DOHH2 (cell line): ENCODE data around the gene C13orf46.

Source experiments
- H3F3A ChIP-seq: fragments of 200-600 bp; sonication (generic), shearing (Covaris generic); 2 replicates; pipeline ENCODE4 v1.6.0; 2016; ENCODE audit warnings: antibody characterized with exemption, mild to moderate bottlenecking; ENCODE audit not compliant: control insufficient read depth, insufficient read depth
- H3K27ac ChIP-seq: fragments of 200-600 bp; sonication (generic); 2 replicates; pipeline ENCODE4 v1.5.1; 2014; ENCODE audit warnings: low read depth, mild to moderate bottlenecking, low read length, moderate library complexity
- H3K27me3 ChIP-seq: fragments of 200-600 bp; sonication (generic); 2 replicates; pipeline ENCODE4 v1.6.1; 2014; ENCODE audit warnings: mild to moderate bottlenecking, low read length, mixed read lengths; ENCODE audit not compliant: control insufficient read depth
- H3K36me3 ChIP-seq: fragments of 200-600 bp; sonication (generic); 2 replicates; pipeline ENCODE4 v1.6.1; 2014; ENCODE audit warnings: mild to moderate bottlenecking, low read length, moderate library complexity, mixed read lengths; ENCODE audit not compliant: control insufficient read depth
- H3K4me1 ChIP-seq: fragments of 200-600 bp; sonication (generic); 2 replicates; pipeline ENCODE4 v1.6.1; 2014; ENCODE audit warnings: mild to moderate bottlenecking, low read length, mixed read lengths; ENCODE audit not compliant: control insufficient read depth
- H3K4me2 ChIP-seq: fragments of 200-600 bp; sonication (generic); 2 replicates; pipeline ENCODE4 v1.6.0; 2014; ENCODE audit warnings: mild to moderate bottlenecking, low read length, moderate library complexity
- H3K4me3 ChIP-seq: fragments of 200-600 bp; sonication (generic); 2 replicates; pipeline ENCODE4 v1.5.1; 2014; ENCODE audit warnings: mild to moderate bottlenecking, low read length, mixed read lengths
- H3K79me2 ChIP-seq: fragments of 200-600 bp; sonication (generic); 2 replicates; pipeline ENCODE4 v1.6.1; 2014; ENCODE audit warnings: mild to moderate bottlenecking, low read length, mixed read lengths; ENCODE audit not compliant: control insufficient read depth
- H3K9me2 ChIP-seq: fragments of 200-600 bp; sonication (generic); replicated peaks from 2 replicates; pipeline ENCODE4 v1.6.1; 2014; ENCODE audit warnings: mild to moderate bottlenecking, low read length, mixed read lengths; ENCODE audit not compliant: control insufficient read depth
- H3K9me3 ChIP-seq: fragments of 200-600 bp; sonication (generic); 2 replicates; pipeline ENCODE4 v1.6.1; 2014; ENCODE audit warnings: antibody characterized with exemption, low read length, mixed read lengths; ENCODE audit not compliant: control insufficient read depth, insufficient read depth
- H4K20me1 ChIP-seq: fragments of 200-600 bp; sonication (generic); 2 replicates; pipeline ENCODE4 v1.6.0; 2014; ENCODE audit warnings: low read depth, mild to moderate bottlenecking, antibody characterized with exemption, low read length, moderate library complexity; ENCODE audit not compliant: control insufficient read depth, insufficient read depth
- EZH2phosphoT487 ChIP-seq: fragments of 200-600 bp; sonication (generic); IDR thresholded peaks from 2 replicates; pipeline ENCODE4 v1.6.1; 2017; ENCODE audit warnings: borderline replicate concordance, mild to moderate bottlenecking, antibody characterized with exemption, low read length, moderate library complexity, mixed read lengths
- TF ChIP-seq, protein P1 (sequence below): fragments of 200-600 bp; sonication (generic); IDR thresholded peaks from one replicate; pipeline ENCODE4 v1.5.1; 2014; ENCODE audit warnings: antibody characterized with exemption, mild to moderate bottlenecking, low read depth, low read length; ENCODE audit not compliant: poor library complexity, severe bottlenecking

Gene C13orf46

DNA sequence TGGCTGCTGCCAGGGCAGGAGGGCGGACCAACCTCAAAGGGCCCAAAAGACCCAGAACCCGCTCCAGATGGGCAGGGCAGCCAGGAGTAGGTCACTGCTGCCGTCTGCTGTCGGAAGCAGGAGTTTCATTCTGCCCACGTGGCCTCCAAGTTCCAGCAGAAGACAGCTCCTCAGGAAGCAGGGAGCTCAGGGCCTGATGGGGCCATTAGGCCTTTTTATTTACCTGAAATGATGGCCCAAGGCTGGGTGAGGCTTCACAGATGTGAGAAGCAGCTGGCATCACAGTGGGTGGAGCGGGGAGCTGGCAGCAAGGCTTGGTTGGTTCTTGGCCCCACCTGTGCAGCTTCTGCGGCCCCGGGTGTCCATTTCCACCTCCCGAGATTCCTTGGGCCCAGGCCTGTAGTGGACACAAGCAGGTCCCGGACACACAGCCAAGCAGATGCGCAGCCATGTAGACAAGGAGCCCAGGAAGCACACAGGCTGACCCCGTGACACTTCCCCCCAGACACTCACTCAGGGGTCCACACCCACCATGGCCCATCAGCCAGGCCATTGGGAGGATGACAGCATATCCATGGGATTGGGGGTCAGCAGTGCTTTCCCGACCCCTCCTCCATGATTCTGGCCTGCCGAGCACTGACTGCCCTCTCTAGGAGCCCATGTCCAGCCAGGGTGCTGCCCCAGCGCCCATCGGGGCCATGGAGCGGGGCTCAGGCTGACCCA lies 26.4 kb downstream of the C13orf46 start:
- no peaks in the 10 kb centered on the region for H3K36me3 ChIP-seq
- no peaks in the 10 kb centered on the region for H3K4me1 ChIP-seq
- no peak overlapping the region for H3K4me2 ChIP-seq
- no peak overlapping the region for H3K4me3 ChIP-seq
- no peaks in the 10 kb centered on the region for H3K9me3 ChIP-seq
- H3K79me2 ChIP-seq = no peaks in the 10 kb centered on the region
- TF ChIP-seq, protein P1, sequence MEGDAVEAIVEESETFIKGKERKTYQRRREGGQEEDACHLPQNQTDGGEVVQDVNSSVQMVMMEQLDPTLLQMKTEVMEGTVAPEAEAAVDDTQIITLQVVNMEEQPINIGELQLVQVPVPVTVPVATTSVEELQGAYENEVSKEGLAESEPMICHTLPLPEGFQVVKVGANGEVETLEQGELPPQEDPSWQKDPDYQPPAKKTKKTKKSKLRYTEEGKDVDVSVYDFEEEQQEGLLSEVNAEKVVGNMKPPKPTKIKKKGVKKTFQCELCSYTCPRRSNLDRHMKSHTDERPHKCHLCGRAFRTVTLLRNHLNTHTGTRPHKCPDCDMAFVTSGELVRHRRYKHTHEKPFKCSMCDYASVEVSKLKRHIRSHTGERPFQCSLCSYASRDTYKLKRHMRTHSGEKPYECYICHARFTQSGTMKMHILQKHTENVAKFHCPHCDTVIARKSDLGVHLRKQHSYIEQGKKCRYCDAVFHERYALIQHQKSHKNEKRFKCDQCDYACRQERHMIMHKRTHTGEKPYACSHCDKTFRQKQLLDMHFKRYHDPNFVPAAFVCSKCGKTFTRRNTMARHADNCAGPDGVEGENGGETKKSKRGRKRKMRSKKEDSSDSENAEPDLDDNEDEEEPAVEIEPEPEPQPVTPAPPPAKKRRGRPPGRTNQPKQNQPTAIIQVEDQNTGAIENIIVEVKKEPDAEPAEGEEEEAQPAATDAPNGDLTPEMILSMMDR = no peak
- TF ChIP-seq EZH2phosphoT487 = no peak
- H4K20me1 ChIP-seq = no peaks in the 10 kb centered on the region
- no peak overlapping the region for H3K27ac ChIP-seq
- H3K27me3 ChIP-seq = no peaks in the 10 kb centered on the region
- H3F3A ChIP-seq = no peaks in the 10 kb centered on the region
- no peaks in the 10 kb centered on the region for H3K9me2 ChIP-seq

DNA sequence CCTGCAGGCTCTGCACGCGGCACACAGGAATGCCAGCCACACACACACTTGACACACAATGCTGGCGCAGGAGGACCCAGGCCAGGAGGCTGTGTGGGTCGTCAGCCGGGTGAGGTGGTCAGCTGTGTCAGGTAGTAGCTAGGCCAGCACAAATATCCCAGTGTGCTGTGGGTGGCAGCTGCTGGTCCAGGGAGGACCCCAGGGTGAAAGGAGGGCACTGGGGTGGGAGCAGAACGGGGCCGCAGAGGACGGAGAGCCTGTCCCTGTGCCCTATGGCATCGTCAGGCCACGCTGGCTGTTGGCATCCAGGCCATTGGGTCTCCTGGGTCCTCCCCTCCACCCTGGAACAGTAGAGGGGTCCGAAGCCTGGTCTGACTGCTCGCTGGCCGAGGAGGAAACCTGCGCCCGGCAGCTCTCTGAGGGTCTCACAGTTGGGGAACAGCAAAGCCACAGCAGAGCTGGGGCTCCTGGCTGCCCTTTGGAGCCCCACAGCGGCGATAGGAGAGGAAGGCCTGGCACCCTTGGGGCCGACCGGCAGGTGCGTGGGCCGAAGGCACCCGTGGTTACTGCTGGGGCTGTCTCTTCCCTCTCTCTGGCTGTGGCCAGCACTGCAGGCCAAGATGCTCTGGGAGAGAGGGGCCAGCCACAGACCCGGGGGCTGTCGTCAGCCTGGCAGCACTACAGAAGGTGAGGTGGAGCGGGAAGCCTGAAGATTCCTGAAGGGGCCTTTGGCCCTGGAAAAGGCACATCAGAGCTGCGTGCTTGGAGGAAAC lies 27.3 kb downstream of the C13orf46 start:
- no peaks in the 10 kb centered on the region for H3K27me3 ChIP-seq
- TF ChIP-seq, protein P1 = no peak
- TF ChIP-seq EZH2phosphoT487 = no peak
- no peak overlapping the region for H3K27ac ChIP-seq
- H3K4me1 ChIP-seq = no peaks in the 10 kb centered on the region
- H3K4me2 ChIP-seq = no peak overlapping the region
- H3K36me3 ChIP-seq = no peaks in the 10 kb centered on the region
- no peaks in the 10 kb centered on the region for H4K20me1 ChIP-seq
- H3K79me2 ChIP-seq = no peaks in the 10 kb centered on the region
- H3K9me2 ChIP-seq = no peaks in the 10 kb centered on the region
- no peak overlapping the region for H3K4me3 ChIP-seq
- H3K9me3 ChIP-seq = no peaks in the 10 kb centered on the region
- no peaks in the 10 kb centered on the region for H3F3A ChIP-seq

DNA sequence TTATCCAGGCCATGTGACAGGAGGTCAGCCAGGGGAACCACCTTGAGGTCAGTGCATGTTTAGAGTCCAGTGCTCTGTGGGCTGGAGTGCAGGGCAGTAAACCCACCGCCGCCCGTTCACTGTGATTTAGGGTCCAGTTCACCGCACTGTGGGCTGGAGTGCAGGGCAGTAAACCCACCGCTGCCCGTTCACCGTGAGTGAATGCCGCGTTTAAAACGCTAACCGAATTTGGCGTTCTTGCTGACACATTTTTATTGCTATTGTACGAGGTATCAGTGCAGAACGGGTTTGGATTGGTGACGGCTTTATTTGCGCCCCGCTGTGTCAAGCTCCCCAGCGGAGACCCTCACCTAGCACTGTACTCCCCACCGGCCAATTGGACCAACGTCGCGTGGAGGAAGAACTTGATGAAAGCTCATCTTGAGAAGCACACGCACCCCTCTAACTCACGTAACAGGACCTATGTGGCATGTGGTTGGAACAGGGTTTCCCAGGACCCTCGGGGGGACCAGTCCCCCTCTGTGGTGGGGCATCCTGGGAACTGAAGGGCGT lies 27.9 kb downstream of the C13orf46 start:
- Histone ChIP-seq H3K79me2 (no peaks in the 10 kb centered on the region), H3K4me1 (no peaks in the 10 kb centered on the region), H3K9me2 (no peaks in the 10 kb centered on the region), H3K4me3 (no peak overlapping the region), H3K9me3 (no peaks in the 10 kb centered on the region), H3F3A (no peaks in the 10 kb centered on the region), H3K36me3 (no peaks in the 10 kb centered on the region), H3K4me2 (no peak overlapping the region), H3K27me3 (no peaks in the 10 kb centered on the region), H3K27ac (no peak overlapping the region), H4K20me1 (no peaks in the 10 kb centered on the region)
- no peak for TF ChIP-seq EZH2phosphoT487
- TF ChIP-seq, protein P1 = no peak
